Endothelial cell of umbilical vein (primary cell): ENCODE measurements around the gene ARHGEF37.

Experiments
- EZH2 ChIP-seq: IDR thresholded peaks from 2 replicates; pipeline ENCODE4 v1.6.1; 2012; ENCODE audit warnings: borderline replicate concordance, low read depth, mild to moderate bottlenecking, moderate library complexity, low read length, inconsistent platforms; ENCODE audit not compliant: severe bottlenecking
- FOS ChIP-seq: IDR thresholded peaks from 2 replicates; pipeline ENCODE4 v1.6.1; 2011; ENCODE audit warnings: mild to moderate bottlenecking, low read length, moderate library complexity, borderline replicate concordance; ENCODE audit not compliant: insufficient read depth
- JUN ChIP-seq: IDR thresholded peaks from 2 replicates; pipeline ENCODE4 v1.6.1; 2011; ENCODE audit warnings: borderline replicate concordance, low read depth; ENCODE audit not compliant: insufficient read length, insufficient read depth
- MAX ChIP-seq: IDR thresholded peaks from 2 replicates; pipeline ENCODE4 v1.6.1; 2011; ENCODE audit not compliant: insufficient read depth, insufficient read length
- MYC ChIP-seq: IDR thresholded peaks from one replicate; pipeline ENCODE4 v1.6.1; 2011; ENCODE audit warnings: mild to moderate bottlenecking, low read depth, low read length
- POLR2A ChIP-seq: IDR thresholded peaks from 2 replicates; pipeline ENCODE4 v1.6.1; 2012; ENCODE audit warnings: low read depth, mild to moderate bottlenecking, control low read depth, low read length
- POLR2AphosphoS5 ChIP-seq: IDR thresholded peaks from 2 replicates; pipeline ENCODE4 v1.6.1; 2012; ENCODE audit warnings: low read depth, mild to moderate bottlenecking, control low read depth, low read length, moderate library complexity; ENCODE audit not compliant: insufficient read depth
- TF ChIP-seq, protein P1 (sequence below), 2 donors: IDR thresholded peaks; 1 replicate in 1 of 2; 2 replicates in 1 of 2; pipeline ENCODE4 v1.5.1; 2011; ENCODE audit warnings: low read length in 2 of 2, mild to moderate bottlenecking in 2 of 2, moderate library complexity in 2 of 2, control low read depth in 1 of 2, inconsistent platforms in 1 of 2, low read depth in 1 of 2; ENCODE audit not compliant: insufficient read depth in 1 of 2; ENCODE audit errors: extremely low read depth in 1 of 2

DNA sequence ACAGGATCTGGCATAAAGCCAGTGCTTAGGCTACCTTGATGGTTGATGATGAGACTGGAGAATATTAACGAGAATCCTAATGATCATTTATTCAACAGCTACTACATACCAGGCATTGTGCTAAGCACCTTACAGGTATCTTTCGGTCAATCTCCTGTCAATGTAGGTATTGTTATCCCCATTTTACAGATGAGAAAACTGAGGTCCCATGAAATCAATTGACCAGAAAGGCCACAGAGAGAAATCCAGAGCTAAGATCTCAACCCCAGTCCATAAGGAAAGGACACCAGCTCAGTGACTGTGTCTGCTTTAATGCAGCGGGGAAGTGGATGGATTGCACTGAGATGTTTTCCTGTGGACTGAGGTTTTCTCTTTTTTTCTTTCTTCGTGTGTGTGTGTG is 63.3 kb downstream of the ARHGEF37 start:
- TF ChIP-seq, protein P1, sequence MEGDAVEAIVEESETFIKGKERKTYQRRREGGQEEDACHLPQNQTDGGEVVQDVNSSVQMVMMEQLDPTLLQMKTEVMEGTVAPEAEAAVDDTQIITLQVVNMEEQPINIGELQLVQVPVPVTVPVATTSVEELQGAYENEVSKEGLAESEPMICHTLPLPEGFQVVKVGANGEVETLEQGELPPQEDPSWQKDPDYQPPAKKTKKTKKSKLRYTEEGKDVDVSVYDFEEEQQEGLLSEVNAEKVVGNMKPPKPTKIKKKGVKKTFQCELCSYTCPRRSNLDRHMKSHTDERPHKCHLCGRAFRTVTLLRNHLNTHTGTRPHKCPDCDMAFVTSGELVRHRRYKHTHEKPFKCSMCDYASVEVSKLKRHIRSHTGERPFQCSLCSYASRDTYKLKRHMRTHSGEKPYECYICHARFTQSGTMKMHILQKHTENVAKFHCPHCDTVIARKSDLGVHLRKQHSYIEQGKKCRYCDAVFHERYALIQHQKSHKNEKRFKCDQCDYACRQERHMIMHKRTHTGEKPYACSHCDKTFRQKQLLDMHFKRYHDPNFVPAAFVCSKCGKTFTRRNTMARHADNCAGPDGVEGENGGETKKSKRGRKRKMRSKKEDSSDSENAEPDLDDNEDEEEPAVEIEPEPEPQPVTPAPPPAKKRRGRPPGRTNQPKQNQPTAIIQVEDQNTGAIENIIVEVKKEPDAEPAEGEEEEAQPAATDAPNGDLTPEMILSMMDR (IDR thresholded peaks at IDR 0.05; ENCODE audit: extremely low read depth in 1 of 2, insufficient read depth in 1 of 2, low read depth in 1 of 2, low read length in 2 of 2) = no peak
- TF ChIP-seq POLR2A (no peak), EZH2 (no peak), JUN (no peak), POLR2AphosphoS5 (no peak), MAX (no peak), FOS (no peak), MYC (no peak)
